Measurements from ENCODE around the gene EXD2.

DNA sequence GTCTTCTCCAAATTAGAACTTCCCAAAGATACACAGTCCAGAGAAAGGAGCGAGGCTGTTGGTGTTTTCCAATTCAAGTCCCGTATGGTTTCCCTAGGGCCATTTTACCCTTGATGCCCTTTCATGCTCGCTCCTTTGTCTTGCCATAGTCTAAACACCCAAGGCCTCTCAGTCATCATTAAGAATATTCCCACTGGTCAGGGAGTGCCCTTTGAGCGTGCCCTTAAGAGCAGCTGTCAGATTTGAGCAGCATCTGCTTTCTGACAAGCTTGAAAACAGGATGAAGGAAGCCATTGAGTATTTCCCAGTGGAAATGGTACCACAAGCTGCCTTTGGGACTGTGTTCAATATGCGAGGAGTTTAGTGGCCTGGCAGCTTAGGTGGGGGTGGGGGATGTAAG is 58.3 kb downstream of the EXD2 start:
- TF ChIP-seq EZH2phosphoT487 (IDR thresholded peaks at IDR 0.05; ENCODE audit: insufficient read depth, low read depth) (no peak), EZH2 (IDR thresholded peaks at IDR 0.05; ENCODE audit: insufficient read depth, poor library complexity, severe bottlenecking) (no peak)

Measured in GM23248 (cell line).